Raji (cell line): ENCODE results near the gene ENPEP.

ENCODE experiments used
- POLR2A ChIP-seq: IDR thresholded peaks from 2 replicates; pipeline ENCODE4 v1.6.1; 2011; ENCODE audit warnings: low read depth, low read length, control low read depth; ENCODE audit not compliant: insufficient read depth

Gene ENPEP

GRCh38 chr4:110610940-110611831 is 135.2 kb downstream of the ENPEP start:
- no peak for TF ChIP-seq POLR2A

DNA sequence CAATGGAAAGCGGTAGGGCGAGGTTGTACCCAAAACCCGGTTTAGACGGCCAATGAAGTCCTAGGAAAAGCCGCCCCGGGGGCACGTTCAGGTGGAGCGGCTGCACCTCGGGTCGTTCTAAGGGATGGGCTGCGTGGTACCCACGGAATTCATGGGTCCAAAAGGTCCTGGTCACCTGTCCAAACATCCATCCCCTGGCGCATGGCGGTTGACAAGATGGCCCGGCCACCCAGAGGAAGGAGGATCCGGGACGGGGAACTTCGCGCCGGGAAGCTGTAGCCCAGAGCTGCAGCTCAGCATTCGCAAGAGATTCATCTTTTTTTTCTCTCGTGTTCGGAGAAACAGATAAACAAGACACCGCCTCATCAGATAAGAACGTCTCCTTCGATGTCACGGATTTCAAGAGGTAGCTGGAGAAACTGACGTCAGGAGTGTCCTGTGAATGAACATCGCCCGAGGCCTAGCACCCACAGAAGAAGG is 136.1 kb downstream of the ENPEP start:
- TF ChIP-seq POLR2A = no peak

- TF ChIP-seq POLR2A = no peak
These were observed 136.8 kb downstream of the ENPEP start for GRCh38 chr4:110612631-110613269.

DNA sequence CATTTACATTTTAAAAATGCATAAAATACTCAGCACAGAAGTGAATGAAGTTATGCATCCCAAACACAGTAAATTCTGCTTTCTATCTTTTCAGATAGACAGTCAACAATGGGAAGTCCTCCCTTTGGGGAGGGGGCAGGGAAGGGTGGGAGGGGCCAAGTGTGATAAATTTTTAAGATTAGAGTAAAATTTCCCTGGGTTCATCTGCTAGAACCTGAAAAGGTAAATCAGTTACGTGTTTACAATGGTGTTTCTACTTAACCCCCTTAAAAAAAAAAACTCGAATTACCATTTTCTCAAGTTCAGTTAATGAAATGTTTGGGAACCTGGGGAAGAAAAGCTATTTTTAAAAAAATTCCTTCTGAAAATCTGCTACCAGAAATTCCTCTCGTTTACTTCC is 137.8 kb downstream of the ENPEP start:
- TF ChIP-seq POLR2A = no peak

- TF ChIP-seq POLR2A = no peak
These were observed 138.4 kb downstream of the ENPEP start for GRCh38 chr4:110614173-110614963.
